ENCODE results near the gene ZYG11A. TPM values are rescaled to one million over a fixed set of nuclear protein-coding genes. Genes with fewer than 3 reads are reported as not detected.
A peak's percentile ranks its signal among the peaks of the same experiment; 100 is the strongest.
"Not testable (repeated sequence)": the region's sequence is repeated elsewhere in the genome, so short reads cannot be mapped to it uniquely, and the experiment has no call there.

Gene ZYG11A
- total and polyA plus RNA-seq, 2 of the 13 experiments (the other 11 are each of a cell fraction or from before 2014, with no cell fraction given): not detected

- DNase-seq (ENCODE audit: low spot score); H3K9me3 ChIP-seq (ENCODE audit: low read length); H3K79me2 ChIP-seq (ENCODE audit: insufficient read depth, low read length); H3K4me3 ChIP-seq (replicated peaks in 1 of 3; ENCODE audit: insufficient read depth in 1 of 3, low read depth in 2 of 3, low read length in 3 of 3); BruUV-seq (replicated peaks); in situ Hi-C loops (cut with HindIII; ENCODE audit: extremely low pct_ligation_motif_present, low pct_unique_long_range_greater_than_20kb); POLR2A ChIA-PET; H3K27ac ChIP-seq (ENCODE audit: extremely low read length, insufficient read depth, low read length); ATAC-seq; H3K9ac ChIP-seq (ENCODE audit: insufficient read depth, low read depth, low read length); H3K4me1 ChIP-seq (ENCODE audit: insufficient read depth, low read length); H3K4me2 ChIP-seq (ENCODE audit: low read depth, low read length); CTCF ChIA-PET (ENCODE audit: low intra/inter-chr PET ratio, low total read pairs); H3K27me3 ChIP-seq (ENCODE audit: control insufficient read depth in 1 of 2, insufficient read depth in 2 of 2, low read length in 2 of 2); intact Hi-C loops (cut with micrococcal nuclease; ENCODE audit: unreplicated experiment); H2AFZ ChIP-seq (ENCODE audit: low read length); H4K20me1 ChIP-seq (ENCODE audit: insufficient read depth, low read length); FAIRE-seq; TF ChIP-seq ATF7 (CRISPR knock-in tag; IDR thresholded peaks at IDR 0.05): not testable (repeated sequence)
- WGBS (ENCODE audit: low lambda C conversion rate): 80% methylated on average over 7 of the region's 7 CpGs
- peak; percentile 38; the same call in 1 of the 2 replicates for TF ChIP-seq ATF7 (IDR thresholded peaks at IDR 0.05)
- peaks cover 1 to 18% of the 10 kb centered on the region in 2 experiments; a peak in 3 of 5 replicates for H3K36me3 ChIP-seq (replicated peaks in 1 of 2; ENCODE audit: control insufficient read depth in 1 of 2, insufficient read depth in 2 of 2, low read length in 2 of 2)
These were observed 48.8 kb upstream of the ZYG11A start for GRCh38 chr1:52793717-52794116.

DNA sequence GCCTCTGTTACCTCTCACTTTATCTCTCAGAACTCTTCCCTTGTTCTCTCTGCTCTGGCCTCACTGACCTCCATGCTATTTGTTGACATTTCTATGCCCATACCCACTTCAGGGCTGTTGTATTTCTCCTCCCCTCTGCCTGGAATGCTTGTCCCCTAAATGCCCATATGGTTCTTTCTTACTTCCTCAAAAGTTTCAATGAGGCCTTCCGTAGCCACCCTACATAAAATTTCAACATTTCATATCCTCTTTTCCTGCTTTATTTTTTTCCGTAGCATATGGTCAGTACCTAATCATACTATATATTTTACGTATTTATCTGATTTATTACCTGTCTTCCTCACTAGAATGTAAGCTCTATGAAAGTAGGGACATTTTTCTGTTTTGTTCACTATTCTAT is 47.1 kb upstream of the ZYG11A start:
- no TSS peak for BruUV-seq (replicated peaks)
- WGBS (ENCODE audit: low lambda C conversion rate): 98% methylated on average over 3 of the region's 3 CpGs
- peaks cover 1 to 6% of the 10 kb centered on the region in 2 experiments; a peak in 3 of 5 replicates for H3K36me3 ChIP-seq (replicated peaks in 1 of 2; ENCODE audit: control insufficient read depth in 1 of 2, insufficient read depth in 2 of 2, low read length in 2 of 2)
- intact Hi-C loops (cut with micrococcal nuclease; ENCODE audit: unreplicated experiment): no loop called here
- FAIRE-seq (no peak), ATAC-seq (no peak), DNase-seq (ENCODE audit: low spot score) (no peak)
- no peaks in the 10 kb centered on the region for H3K9me3 ChIP-seq (ENCODE audit: low read length)
- in situ Hi-C loops (cut with HindIII; ENCODE audit: extremely low pct_ligation_motif_present, low pct_unique_long_range_greater_than_20kb): no loop called here
- CTCF ChIA-PET (ENCODE audit: low intra/inter-chr PET ratio, low total read pairs): no interaction called here
- H2AFZ ChIP-seq (ENCODE audit: low read length): no peak overlapping the region
- no peaks in the 10 kb centered on the region for H3K4me1 ChIP-seq (ENCODE audit: insufficient read depth, low read length)
- H3K79me2 ChIP-seq (ENCODE audit: insufficient read depth, low read length): no peaks in the 10 kb centered on the region
- H3K4me3 ChIP-seq (replicated peaks in 1 of 3; ENCODE audit: insufficient read depth in 1 of 3, low read depth in 2 of 3, low read length in 3 of 3): no peak overlapping the region
- no peaks in the 10 kb centered on the region for H4K20me1 ChIP-seq (ENCODE audit: insufficient read depth, low read length)
- H3K27ac ChIP-seq (ENCODE audit: extremely low read length, insufficient read depth, low read length): no peak overlapping the region
- no peak overlapping the region for H3K9ac ChIP-seq (ENCODE audit: insufficient read depth, low read depth, low read length)
- H3K4me2 ChIP-seq (ENCODE audit: low read depth, low read length): no peak overlapping the region
- no peaks in the 10 kb centered on the region for H3K27me3 ChIP-seq (ENCODE audit: control insufficient read depth in 1 of 2, insufficient read depth in 2 of 2, low read length in 2 of 2)
- POLR2A ChIA-PET: no interaction called here
- no peak for TF ChIP-seq ZBTB7B (CRISPR knock-in tag; IDR thresholded peaks at IDR 0.05)
- TF ChIP-seq CBFB (CRISPR knock-in tag; IDR thresholded peaks at IDR 0.05): no peak
- no peak for TF ChIP-seq ZNF331 (CRISPR knock-in tag; IDR thresholded peaks at IDR 0.05)
- TF ChIP-seq, protein P1, sequence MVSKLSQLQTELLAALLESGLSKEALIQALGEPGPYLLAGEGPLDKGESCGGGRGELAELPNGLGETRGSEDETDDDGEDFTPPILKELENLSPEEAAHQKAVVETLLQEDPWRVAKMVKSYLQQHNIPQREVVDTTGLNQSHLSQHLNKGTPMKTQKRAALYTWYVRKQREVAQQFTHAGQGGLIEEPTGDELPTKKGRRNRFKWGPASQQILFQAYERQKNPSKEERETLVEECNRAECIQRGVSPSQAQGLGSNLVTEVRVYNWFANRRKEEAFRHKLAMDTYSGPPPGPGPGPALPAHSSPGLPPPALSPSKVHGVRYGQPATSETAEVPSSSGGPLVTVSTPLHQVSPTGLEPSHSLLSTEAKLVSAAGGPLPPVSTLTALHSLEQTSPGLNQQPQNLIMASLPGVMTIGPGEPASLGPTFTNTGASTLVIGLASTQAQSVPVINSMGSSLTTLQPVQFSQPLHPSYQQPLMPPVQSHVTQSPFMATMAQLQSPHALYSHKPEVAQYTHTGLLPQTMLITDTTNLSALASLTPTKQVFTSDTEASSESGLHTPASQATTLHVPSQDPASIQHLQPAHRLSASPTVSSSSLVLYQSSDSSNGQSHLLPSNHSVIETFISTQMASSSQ (IDR thresholded peaks at IDR 0.05; ENCODE audit: low read depth): no peak
- TF ChIP-seq, protein P1 (CRISPR knock-in tag; IDR thresholded peaks at IDR 0.05; ENCODE audit: borderline replicate concordance): no peak
- TF ChIP-seq HOXD1 (CRISPR knock-in tag; IDR thresholded peaks at IDR 0.05): no peak
- TF ChIP-seq, protein P2, sequence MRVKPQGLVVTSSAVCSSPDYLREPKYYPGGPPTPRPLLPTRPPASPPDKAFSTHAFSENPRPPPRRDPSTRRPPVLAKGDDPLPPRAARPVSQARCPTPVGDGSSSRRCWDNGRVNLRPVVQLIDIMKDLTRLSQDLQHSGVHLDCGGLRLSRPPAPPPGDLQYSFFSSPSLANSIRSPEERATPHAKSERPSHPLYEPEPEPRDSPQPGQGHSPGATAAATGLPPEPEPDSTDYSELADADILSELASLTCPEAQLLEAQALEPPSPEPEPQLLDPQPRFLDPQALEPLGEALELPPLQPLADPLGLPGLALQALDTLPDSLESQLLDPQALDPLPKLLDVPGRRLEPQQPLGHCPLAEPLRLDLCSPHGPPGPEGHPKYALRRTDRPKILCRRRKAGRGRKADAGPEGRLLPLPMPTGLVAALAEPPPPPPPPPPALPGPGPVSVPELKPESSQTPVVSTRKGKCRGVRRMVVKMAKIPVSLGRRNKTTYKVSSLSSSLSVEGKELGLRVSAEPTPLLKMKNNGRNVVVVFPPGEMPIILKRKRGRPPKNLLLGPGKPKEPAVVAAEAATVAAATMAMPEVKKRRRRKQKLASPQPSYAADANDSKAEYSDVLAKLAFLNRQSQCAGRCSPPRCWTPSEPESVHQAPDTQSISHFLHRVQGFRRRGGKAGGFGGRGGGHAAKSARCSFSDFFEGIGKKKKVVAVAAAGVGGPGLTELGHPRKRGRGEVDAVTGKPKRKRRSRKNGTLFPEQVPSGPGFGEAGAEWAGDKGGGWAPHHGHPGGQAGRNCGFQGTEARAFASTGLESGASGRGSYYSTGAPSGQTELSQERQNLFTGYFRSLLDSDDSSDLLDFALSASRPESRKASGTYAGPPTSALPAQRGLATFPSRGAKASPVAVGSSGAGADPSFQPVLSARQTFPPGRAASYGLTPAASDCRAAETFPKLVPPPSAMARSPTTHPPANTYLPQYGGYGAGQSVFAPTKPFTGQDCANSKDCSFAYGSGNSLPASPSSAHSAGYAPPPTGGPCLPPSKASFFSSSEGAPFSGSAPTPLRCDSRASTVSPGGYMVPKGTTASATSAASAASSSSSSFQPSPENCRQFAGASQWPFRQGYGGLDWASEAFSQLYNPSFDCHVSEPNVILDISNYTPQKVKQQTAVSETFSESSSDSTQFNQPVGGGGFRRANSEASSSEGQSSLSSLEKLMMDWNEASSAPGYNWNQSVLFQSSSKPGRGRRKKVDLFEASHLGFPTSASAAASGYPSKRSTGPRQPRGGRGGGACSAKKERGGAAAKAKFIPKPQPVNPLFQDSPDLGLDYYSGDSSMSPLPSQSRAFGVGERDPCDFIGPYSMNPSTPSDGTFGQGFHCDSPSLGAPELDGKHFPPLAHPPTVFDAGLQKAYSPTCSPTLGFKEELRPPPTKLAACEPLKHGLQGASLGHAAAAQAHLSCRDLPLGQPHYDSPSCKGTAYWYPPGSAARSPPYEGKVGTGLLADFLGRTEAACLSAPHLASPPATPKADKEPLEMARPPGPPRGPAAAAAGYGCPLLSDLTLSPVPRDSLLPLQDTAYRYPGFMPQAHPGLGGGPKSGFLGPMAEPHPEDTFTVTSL (CRISPR knock-in tag; IDR thresholded peaks at IDR 0.05; ENCODE audit: borderline replicate concordance): no peak

Measured in HepG2 (cell line).